Measurements from ENCODE around the gene JAG2. TPM values are rescaled to one million over a fixed set of nuclear protein-coding genes. Genes with fewer than 3 reads are reported as not detected.

The JAG2 gene
- total RNA-seq, 6 experiments from 2014 or later, result 0.23 to 0.76 (median 0.42) TPM

GRCh38 chr14:105120056-105120455 lies 48.5 kb downstream of the JAG2 start:
- no peak overlapping the region for H3K4me3 Mint-ChIP-seq
- peaks cover 18% of the 10 kb centered on the region for H3K9me3 Mint-ChIP-seq
- peak; percentile 7 for DNase-seq
- H3K27ac Mint-ChIP-seq, result no peak overlapping the region
- TF ChIP-seq CTCF (IDR thresholded peaks at IDR 0.05), result no peak
- H3K4me1 Mint-ChIP-seq (ENCODE audit: low read depth), result no peaks in the 10 kb centered on the region
- H3K27me3 Mint-ChIP-seq (ENCODE audit: insufficient read depth), result peaks cover 45% of the 10 kb centered on the region
- peaks cover 4% of the 10 kb centered on the region for H3K36me3 Mint-ChIP-seq (ENCODE audit: low read depth)

DNA sequence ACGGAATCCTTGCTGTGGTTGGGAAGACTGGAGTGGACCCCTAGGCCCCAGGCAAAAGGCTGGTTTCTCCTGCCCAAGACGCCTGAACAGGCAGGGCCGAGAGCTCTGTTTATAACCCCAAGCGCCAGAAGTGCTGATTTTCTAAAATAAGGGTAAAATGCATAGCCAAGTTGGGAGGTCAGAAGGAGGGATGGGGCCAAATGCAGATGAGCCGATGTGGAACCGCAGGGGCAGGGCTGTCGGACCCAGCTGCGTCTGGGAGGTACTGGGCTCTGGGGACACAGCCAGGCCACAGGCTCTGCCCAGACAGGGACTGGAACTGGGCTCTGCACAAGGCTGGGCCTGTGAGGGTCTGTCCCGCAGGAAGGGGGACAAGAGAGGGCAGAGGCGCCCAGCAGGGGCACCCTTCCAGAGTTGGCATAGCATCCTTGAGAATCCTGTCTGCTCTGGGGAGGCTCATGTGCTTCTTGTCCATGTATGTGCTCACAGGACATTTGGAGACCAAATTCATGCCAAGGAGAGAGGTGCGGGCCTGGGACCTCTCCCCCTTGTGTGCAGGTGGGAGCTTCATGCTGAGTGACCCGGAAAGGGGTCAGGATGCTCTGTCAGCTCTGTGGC lies 49.1 kb downstream of the JAG2 start:
- no peak for DNase-seq
- Mint-ChIP-seq H3K36me3 (ENCODE audit: low read depth) (peaks cover 4% of the 10 kb centered on the region), H3K27me3 (ENCODE audit: insufficient read depth) (peaks cover 43% of the 10 kb centered on the region), H3K9me3 (peaks cover 18% of the 10 kb centered on the region), H3K4me3 (no peak overlapping the region), H3K27ac (no peak overlapping the region), H3K4me1 (ENCODE audit: low read depth) (no peaks in the 10 kb centered on the region)
- no peak for TF ChIP-seq CTCF (IDR thresholded peaks at IDR 0.05)

- H3K27me3 Mint-ChIP-seq (ENCODE audit: insufficient read depth), result peaks cover 36% of the 10 kb centered on the region
- H3K27ac Mint-ChIP-seq, result no peak overlapping the region
- H3K4me3 Mint-ChIP-seq, result no peak overlapping the region
- no peaks in the 10 kb centered on the region for H3K4me1 Mint-ChIP-seq (ENCODE audit: low read depth)
- no peak for DNase-seq
- TF ChIP-seq CTCF (IDR thresholded peaks at IDR 0.05), result no peak
- H3K9me3 Mint-ChIP-seq, result peaks cover 18% of the 10 kb centered on the region
- peaks cover 4% of the 10 kb centered on the region for H3K36me3 Mint-ChIP-seq (ENCODE audit: low read depth)
These were observed 49.7 kb downstream of the JAG2 start for GRCh38 chr14:105118646-105119407.

GRCh38 chr14:105117710-105118385 lies 50.7 kb downstream of the JAG2 start:
- H3K9me3 Mint-ChIP-seq, result peaks cover 18% of the 10 kb centered on the region
- H3K4me1 Mint-ChIP-seq (ENCODE audit: low read depth), result no peaks in the 10 kb centered on the region
- no peak overlapping the region for H3K4me3 Mint-ChIP-seq
- peaks cover 28% of the 10 kb centered on the region for H3K27me3 Mint-ChIP-seq (ENCODE audit: insufficient read depth)
- DNase-seq, result no peak
- no peak overlapping the region for H3K27ac Mint-ChIP-seq
- no peak for TF ChIP-seq CTCF (IDR thresholded peaks at IDR 0.05)
- H3K36me3 Mint-ChIP-seq (ENCODE audit: low read depth), result peaks cover 4% of the 10 kb centered on the region

- no peak for TF ChIP-seq CTCF (IDR thresholded peaks at IDR 0.05)
- H3K4me3 Mint-ChIP-seq, result no peak overlapping the region
- H3K36me3 Mint-ChIP-seq (ENCODE audit: low read depth), result peaks cover 3% of the 10 kb centered on the region
- H3K27me3 Mint-ChIP-seq (ENCODE audit: insufficient read depth), result peaks cover 27% of the 10 kb centered on the region
- no peak overlapping the region for H3K27ac Mint-ChIP-seq
- H3K4me1 Mint-ChIP-seq (ENCODE audit: low read depth), result no peaks in the 10 kb centered on the region
- no peak for DNase-seq
- peaks cover 14% of the 10 kb centered on the region for H3K9me3 Mint-ChIP-seq
These were observed 51.3 kb downstream of the JAG2 start for GRCh38 chr14:105117257-105117646.
